HL-60 (cell line): Measurements from ENCODE around the gene MR1.

Experiments
- DNase-seq, 2 experiments: peaks; one replicate each; pipeline ENCODE4 v3.0.0-alpha.2; 2010 to 2020; ENCODE audit warnings: low read depth in 1 of 2, low spot score in 1 of 2
- H3K27ac ChIP-seq: fragments of 250-450 bp; sonication (Bioruptor Pico); replicated peaks from 2 replicates; pipeline ENCODE4 v1.5.1; 2020; ENCODE audit warnings: mild to moderate bottlenecking, moderate library complexity
- H3K27me3 ChIP-seq: fragments of 250-450 bp; sonication (Bioruptor Pico); 2 replicates; pipeline ENCODE4 v1.5.1; 2021; ENCODE audit warnings: mild to moderate bottlenecking, moderate library complexity; ENCODE audit not compliant: insufficient read depth, poor library complexity, severe bottlenecking
- H3K4me3 ChIP-seq: replicated peaks from 2 replicates; pipeline ENCODE4 v1.5.1; 2011; ENCODE audit warnings: mild to moderate bottlenecking, control low read depth, low read length; ENCODE audit not compliant: insufficient read depth
- GABPA ChIP-seq: IDR thresholded peaks from 2 replicates; pipeline ENCODE4 v1.6.1; 2012; ENCODE audit warnings: low read depth
- POLR2AphosphoS5 ChIP-seq: IDR thresholded peaks from 2 replicates; pipeline ENCODE4 v1.6.1; 2012; ENCODE audit warnings: low read depth
- REST ChIP-seq: IDR thresholded peaks from 2 replicates; pipeline ENCODE4 v1.6.1; 2012; ENCODE audit warnings: low read depth; ENCODE audit not compliant: insufficient replicate concordance
- SPI1 ChIP-seq: IDR thresholded peaks from 2 replicates; pipeline ENCODE4 v1.6.1; 2012; ENCODE audit warnings: low read depth, mild to moderate bottlenecking, borderline replicate concordance
- TF ChIP-seq, protein P1 (sequence below): IDR thresholded peaks from one replicate; pipeline ENCODE4 v1.5.1; 2011; ENCODE audit warnings: low read length, control low read depth, inconsistent platforms; ENCODE audit not compliant: insufficient read depth

MR1 gene

GRCh38 chr1:181095763-181096184, 62.0 kb downstream of the MR1 start:
- no peak for DNase-seq
- H3K4me3 ChIP-seq = no peak overlapping the region
- TF ChIP-seq POLR2AphosphoS5 (no peak), SPI1 (no peak), GABPA (no peak), REST (no peak)
- TF ChIP-seq, protein P1, sequence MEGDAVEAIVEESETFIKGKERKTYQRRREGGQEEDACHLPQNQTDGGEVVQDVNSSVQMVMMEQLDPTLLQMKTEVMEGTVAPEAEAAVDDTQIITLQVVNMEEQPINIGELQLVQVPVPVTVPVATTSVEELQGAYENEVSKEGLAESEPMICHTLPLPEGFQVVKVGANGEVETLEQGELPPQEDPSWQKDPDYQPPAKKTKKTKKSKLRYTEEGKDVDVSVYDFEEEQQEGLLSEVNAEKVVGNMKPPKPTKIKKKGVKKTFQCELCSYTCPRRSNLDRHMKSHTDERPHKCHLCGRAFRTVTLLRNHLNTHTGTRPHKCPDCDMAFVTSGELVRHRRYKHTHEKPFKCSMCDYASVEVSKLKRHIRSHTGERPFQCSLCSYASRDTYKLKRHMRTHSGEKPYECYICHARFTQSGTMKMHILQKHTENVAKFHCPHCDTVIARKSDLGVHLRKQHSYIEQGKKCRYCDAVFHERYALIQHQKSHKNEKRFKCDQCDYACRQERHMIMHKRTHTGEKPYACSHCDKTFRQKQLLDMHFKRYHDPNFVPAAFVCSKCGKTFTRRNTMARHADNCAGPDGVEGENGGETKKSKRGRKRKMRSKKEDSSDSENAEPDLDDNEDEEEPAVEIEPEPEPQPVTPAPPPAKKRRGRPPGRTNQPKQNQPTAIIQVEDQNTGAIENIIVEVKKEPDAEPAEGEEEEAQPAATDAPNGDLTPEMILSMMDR = no peak
- H3K27me3 ChIP-seq = no peaks in the 10 kb centered on the region
- H3K27ac ChIP-seq = no peak overlapping the region

DNA sequence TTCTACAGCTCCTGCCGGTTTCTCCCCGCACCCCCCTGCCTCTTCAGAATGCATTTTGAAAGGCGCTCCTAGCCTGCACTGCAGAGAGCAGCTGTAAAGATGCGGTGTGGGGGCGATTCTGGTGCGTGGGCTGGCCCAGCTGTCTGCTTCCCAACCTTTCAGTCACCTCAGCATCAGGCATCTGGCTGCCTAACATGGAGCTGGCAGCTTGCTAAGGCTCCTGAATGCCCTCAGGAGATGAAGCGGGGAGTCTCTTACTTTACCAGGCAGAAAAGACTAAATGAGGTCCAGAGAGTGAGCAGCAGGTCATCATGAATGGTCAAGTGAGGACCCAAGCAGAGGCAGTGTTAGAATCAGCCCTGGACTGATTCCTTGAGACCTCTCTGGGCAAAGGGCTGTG, 63.5 kb downstream of the MR1 start:
- no peak overlapping the region for H3K27ac ChIP-seq
- TF ChIP-seq REST = no peak
- no peak for TF ChIP-seq SPI1
- TF ChIP-seq POLR2AphosphoS5 = no peak
- no peak for TF ChIP-seq GABPA
- TF ChIP-seq, protein P1 = no peak
- no peaks in the 10 kb centered on the region for H3K27me3 ChIP-seq
- H3K4me3 ChIP-seq = no peak overlapping the region
- DNase-seq = no peak

GRCh38 chr1:181099152-181100014, 65.6 kb downstream of the MR1 start:
- no peak for TF ChIP-seq SPI1
- no peak for TF ChIP-seq GABPA
- TF ChIP-seq POLR2AphosphoS5 = no peak
- TF ChIP-seq REST = no peak
- TF ChIP-seq, protein P1 = no peak
- no peak for DNase-seq
- Histone ChIP-seq H3K27me3 (no peaks in the 10 kb centered on the region), H3K4me3 (no peak overlapping the region), H3K27ac (no peak overlapping the region)
